ENCODE results near the gene P2RY2.
A peak's percentile ranks its signal among the peaks of the same experiment; 100 is the strongest.
"Not testable (repeated sequence)": the region's sequence is repeated elsewhere in the genome, so short reads cannot be mapped to it uniquely, and the experiment has no call there.

P2RY2 gene

DNA sequence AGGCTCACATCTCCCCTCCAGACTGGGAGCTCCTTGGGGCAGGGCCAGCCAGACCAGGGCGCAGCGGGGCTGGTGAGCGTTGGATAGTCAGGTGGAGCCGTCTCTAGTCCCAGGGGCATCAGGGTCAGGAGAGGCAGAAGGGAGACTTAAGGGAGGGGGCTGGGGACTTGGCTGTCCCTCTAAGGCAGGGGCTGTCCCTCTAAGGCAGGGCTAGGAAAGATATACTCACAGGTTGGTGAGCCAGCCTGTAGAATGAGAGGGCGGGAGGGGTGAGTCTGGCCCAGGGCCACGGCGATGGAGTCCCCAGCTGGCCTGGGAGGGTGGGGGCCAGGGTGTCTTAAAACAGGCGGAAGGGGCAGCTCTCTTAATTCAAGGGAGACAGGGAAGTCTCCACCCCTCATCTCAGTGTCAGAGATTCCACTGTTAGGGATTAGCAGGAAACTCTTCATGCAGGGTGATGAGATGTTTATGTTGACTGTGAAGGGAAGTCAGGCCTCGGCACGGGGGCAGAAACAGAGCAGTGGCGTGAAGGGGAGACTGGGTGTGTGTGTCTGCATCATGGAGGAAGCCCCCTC lies 11.3 kb downstream of the P2RY2 start:
- DNase-seq: no peak

GRCh38 chr11:73229896-73230875 lies 12.1 kb downstream of the P2RY2 start:
- DNase-seq: no peak

- DNase-seq: no peak
Observed at GRCh38 chr11:73230931-73231330, 12.8 kb downstream of the P2RY2 start.

DNA sequence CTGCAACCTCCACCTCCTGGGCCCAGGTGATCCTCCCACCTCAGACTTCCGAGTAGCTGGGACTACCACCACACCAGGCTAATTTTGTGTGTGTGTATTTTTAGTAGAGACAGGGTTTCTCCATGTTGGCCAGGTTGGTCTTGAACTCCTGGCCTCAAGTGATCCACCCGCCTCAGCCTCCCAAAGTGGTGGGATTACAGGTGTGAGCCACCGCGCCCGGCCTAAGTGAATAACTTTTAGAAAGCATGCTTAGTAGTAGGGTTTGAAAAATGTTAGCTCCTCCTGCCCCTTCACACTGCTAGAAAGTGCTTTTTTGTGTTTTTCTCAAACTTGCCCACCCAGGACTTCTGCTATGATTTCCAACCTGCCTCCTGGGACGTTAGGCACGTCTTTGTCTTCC lies 14.4 kb downstream of the P2RY2 start:
- DNase-seq: not testable (repeated sequence)

GRCh38 chr11:73233211-73233610 lies 15.1 kb downstream of the P2RY2 start:
- no peak for DNase-seq

DNA sequence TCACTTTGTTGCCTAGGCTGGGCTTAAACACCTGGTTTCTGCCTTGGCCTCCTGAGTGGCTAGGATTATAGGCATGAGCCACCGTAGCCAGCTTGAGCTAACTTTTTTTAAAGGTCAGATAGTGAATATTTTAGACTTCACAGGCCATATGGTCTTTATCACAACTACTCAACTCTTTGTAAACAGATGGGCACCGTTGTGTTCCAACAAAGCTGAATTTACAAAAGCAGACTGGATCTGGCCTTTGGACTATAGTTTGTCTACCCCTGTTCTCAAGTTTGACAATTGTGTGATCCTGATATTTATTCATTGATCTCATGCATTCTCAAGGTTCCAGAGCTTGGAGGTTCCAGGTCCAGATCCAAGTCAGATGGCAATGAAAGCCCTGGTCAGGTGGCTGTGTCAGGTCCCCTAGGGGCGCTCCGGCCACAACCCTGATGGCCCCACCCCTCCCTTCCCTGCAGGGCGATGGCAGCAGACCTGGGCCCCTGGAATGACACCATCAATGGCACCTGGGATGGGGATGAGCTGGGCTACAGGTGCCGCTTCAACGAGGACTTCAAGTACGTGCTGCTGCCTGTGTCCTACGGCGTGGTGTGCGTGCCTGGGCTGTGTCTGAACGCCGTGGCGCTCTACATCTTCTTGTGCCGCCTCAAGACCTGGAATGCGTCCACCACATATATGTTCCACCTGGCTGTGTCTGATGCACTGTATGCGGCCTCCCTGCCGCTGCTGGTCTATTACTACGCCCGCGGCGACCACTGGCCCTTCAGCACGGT lies 15.8 kb downstream of the P2RY2 start:
- DNase-seq: no peak

DNA sequence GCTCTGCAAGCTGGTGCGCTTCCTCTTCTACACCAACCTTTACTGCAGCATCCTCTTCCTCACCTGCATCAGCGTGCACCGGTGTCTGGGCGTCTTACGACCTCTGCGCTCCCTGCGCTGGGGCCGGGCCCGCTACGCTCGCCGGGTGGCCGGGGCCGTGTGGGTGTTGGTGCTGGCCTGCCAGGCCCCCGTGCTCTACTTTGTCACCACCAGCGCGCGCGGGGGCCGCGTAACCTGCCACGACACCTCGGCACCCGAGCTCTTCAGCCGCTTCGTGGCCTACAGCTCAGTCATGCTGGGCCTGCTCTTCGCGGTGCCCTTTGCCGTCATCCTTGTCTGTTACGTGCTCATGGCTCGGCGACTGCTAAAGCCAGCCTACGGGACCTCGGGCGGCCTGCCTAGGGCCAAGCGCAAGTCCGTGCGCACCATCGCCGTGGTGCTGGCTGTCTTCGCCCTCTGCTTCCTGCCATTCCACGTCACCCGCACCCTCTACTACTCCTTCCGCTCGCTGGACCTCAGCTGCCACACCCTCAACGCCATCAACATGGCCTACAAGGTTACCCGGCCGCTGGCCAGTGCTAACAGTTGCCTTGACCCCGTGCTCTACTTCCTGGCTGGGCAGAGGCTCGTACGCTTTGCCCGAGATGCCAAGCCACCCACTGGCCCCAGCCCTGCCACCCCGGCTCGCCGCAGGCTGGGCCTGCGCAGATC lies 16.5 kb downstream of the P2RY2 start:
- no peak for DNase-seq

- no peak for DNase-seq
Observed at GRCh38 chr11:73235236-73235786, 17.2 kb downstream of the P2RY2 start.

GRCh38 chr11:73236205-73236765 lies 18.2 kb downstream of the P2RY2 start:
- DNase-seq: no peak

GRCh38 chr11:73236854-73237253 lies 18.8 kb downstream of the P2RY2 start:
- no peak for DNase-seq

GRCh38 chr11:73237471-73238290 lies 19.6 kb downstream of the P2RY2 start:
- no peak for DNase-seq

DNA sequence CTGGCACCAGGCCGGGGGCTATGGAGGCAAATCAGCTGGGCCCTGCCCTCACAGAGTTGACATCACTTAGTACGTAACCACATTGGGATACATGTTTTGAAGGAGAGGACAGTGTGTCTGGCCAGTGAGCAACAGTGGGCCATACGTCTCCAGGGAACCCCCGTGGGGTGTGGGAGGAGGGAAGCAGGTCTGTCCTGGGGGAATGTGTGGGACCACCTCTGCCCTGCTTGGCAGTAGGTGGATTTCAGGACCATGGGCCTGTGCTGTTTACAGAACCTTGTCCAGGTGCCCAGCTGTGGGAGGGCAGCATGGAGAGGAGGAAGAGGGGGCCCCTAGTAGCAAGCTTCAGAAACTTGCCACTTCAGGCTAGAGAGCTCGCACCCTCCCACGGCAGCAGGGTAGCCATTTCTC lies 21.0 kb downstream of the P2RY2 start:
- DNase-seq: no peak

DNA sequence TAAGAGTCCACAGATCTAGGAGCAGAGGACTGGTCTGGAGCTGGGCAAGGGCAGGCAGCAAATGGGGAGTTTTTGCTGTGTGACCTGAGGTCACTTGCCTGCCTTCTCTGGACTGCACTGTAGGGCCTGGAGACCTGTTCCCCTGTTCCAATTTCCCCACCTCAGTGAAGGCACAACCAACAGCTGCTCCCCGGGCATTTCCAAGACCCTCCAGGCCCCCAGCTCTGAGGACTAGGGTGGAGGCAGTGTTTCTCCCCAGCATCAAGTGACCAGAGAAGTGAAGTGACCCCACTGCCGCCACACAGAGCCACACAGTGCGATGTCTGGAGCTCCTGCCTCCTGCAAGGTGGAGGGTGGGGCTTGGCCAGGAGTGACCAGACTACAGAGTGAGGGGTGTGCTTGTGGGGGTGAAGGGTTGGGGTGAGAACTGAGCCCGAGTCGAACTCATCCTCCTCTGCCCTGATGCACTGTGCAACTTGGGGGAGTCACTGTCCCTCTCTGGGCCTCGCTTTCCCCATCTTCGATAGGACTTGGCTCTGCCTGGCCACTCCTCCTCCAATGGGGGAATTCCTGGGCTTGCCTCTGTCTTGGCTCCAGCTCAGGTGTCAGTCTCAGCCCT lies 21.6 kb downstream of the P2RY2 start:
- no peak for DNase-seq

DNA sequence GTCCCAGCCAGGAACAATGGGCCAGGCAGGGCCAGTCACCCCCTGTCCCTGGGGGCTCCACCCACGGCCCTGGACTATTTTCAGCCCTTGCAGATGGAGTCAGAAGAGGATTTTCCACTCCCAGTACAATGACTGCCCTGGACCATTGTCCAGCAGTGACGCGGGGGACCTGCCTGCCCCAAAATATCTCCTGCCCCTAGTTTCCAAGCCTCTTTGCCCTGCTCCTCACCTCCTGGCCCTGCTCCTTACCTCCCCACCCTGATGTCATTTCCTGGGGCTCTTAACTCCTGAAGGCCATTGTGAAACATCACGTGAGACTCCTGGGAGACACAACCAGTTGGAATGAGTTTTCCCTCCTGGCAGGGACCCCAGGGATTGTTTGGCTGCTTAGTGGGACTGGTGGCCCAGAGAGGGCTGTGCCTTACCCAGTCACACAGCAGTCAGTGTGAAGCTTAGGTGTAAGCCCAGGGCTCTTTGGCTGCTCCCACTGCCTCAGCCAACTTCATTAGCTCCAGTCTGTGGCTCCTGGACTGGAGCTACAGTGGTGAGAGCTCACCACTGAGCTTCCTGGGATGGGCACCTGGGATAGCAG lies 22.2 kb downstream of the P2RY2 start:
- DNase-seq: no peak

DNA sequence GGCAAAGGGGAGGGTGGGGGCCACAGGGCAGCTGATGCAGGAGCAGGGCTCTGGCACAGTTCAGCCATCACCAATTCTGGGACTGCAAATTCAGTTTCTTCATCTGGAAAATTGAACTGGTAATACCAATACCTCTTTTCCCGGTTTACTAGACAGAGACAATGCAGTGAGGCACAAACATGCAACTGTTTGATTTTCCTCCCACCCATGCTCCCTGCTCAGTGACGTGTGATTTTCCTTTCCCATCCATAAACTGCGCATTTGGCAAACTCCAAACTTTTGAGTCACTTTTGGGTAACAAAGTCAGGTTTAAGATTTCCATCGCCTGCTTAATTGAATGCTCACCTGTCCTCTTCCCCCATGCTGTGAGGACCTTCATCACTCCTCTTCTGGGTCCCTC lies 23.2 kb downstream of the P2RY2 start:
- DNase-seq: no peak

GRCh38 chr11:73242251-73243092 lies 24.4 kb downstream of the P2RY2 start:
- DNase-seq: peak; percentile 70

- DNase-seq: no peak
Observed at GRCh38 chr11:73243093-73243485, 25.0 kb downstream of the P2RY2 start.

- no peak for DNase-seq
Observed at GRCh38 chr11:73244589-73245240, 26.6 kb downstream of the P2RY2 start.

- no peak for DNase-seq
Observed at GRCh38 chr11:73245461-73245860, 27.4 kb downstream of the P2RY2 start.

Measured in NCI-H774 (cell line).